ENCODE data around the gene CNTN4. TPM values are rescaled to one million over a fixed set of nuclear protein-coding genes. Genes with fewer than 3 reads are reported as not detected.

Gene CNTN4
- polyA plus RNA-seq, 1 experiment, result not detected

DNA sequence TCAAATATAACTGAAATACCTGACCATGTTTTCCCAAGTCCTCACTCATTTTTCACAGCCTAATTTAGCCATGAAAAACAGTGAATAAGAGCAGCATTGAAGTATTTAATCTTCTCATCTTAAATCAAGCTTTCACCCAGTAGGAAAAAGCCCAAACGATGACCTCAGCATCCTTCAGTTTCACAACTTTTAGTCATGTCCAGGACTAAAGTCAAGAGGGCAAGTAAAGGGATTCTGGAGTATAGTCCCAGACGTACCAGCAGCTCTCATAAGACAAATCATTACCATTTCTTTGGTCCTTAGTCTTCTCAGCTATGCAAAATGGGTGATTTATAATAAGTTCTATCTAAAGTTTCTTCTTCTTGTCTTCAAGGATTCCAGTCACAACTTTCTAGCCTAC is 774.2 kb downstream of the CNTN4 start:
- Histone ChIP-seq H3K27me3 (ENCODE audit: control insufficient read depth, insufficient read depth, low read length) (no peaks in the 10 kb centered on the region), H3K36me3 (ENCODE audit: control insufficient read depth, insufficient read depth, low read length) (no peaks in the 10 kb centered on the region), H3K4me3 (ENCODE audit: low read depth, low read length) (no peak overlapping the region)
- ChIA-PET CTCF (no interaction called here), POLR2A (no interaction called here)
- no peak for DNase-seq (ENCODE audit: low read depth)
- no peak for TF ChIP-seq CTCF (IDR thresholded peaks at IDR 0.05; ENCODE audit: insufficient read depth, low read depth, low read length)

DNA sequence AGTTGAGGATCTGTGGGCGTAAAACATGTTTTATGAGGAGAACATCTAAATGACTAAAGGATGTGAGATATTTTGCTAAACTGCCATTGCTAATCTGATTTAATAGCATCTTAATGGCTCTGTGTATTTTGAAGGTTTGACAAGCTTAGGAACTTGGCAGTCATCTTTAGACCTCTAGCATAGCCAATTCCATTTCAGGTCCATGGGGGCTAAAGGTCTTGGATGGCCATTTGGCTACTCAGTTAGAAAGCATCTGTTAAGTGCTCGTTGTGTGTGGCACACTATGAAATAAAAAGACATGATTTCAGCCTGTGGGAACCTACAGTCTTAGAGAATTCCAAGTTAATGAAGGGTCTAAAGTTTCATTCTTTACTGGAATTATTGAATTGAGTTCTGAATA is 775.3 kb downstream of the CNTN4 start:
- no peaks in the 10 kb centered on the region for H3K36me3 ChIP-seq (ENCODE audit: control insufficient read depth, insufficient read depth, low read length)
- no peak overlapping the region for H3K4me3 ChIP-seq (ENCODE audit: low read depth, low read length)
- ChIA-PET CTCF (no interaction called here), POLR2A (no interaction called here)
- DNase-seq (ENCODE audit: low read depth), result no peak
- no peaks in the 10 kb centered on the region for H3K27me3 ChIP-seq (ENCODE audit: control insufficient read depth, insufficient read depth, low read length)
- no peak for TF ChIP-seq CTCF (IDR thresholded peaks at IDR 0.05; ENCODE audit: insufficient read depth, low read depth, low read length)

GRCh38 chr3:2875699-2876098 is 777.0 kb downstream of the CNTN4 start:
- Histone ChIP-seq H3K36me3 (ENCODE audit: control insufficient read depth, insufficient read depth, low read length) (no peaks in the 10 kb centered on the region), H3K4me3 (ENCODE audit: low read depth, low read length) (no peak overlapping the region), H3K27me3 (ENCODE audit: control insufficient read depth, insufficient read depth, low read length) (no peaks in the 10 kb centered on the region)
- no peak for TF ChIP-seq CTCF (IDR thresholded peaks at IDR 0.05; ENCODE audit: insufficient read depth, low read depth, low read length)
- no peak for DNase-seq (ENCODE audit: low read depth)
- ChIA-PET POLR2A (no interaction called here), CTCF (no interaction called here)

DNA sequence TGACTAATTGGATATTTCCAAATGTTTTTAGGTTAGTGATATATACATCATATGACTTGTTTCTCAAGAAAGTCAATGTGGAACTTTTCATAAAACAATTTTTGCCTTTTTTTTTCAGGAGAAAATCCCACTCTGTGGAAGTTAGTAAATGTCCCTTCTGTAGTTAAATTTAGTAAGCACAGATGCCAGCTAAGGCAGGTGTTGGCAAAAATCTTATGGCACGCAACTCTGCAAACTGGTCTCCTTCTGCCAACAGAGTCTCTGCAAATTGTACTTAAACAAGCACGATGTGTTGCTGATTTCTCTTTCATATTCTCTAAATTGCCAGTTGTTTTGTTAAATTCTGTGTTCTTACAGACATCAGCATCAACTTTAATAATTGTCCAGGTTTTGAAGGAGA is 777.7 kb downstream of the CNTN4 start:
- POLR2A ChIA-PET, result no interaction called here
- TF ChIP-seq CTCF (IDR thresholded peaks at IDR 0.05; ENCODE audit: insufficient read depth, low read depth, low read length), result no peak
- CTCF ChIA-PET, result no interaction called here
- Histone ChIP-seq H3K27me3 (ENCODE audit: control insufficient read depth, insufficient read depth, low read length) (no peaks in the 10 kb centered on the region), H3K4me3 (ENCODE audit: low read depth, low read length) (no peak overlapping the region), H3K36me3 (ENCODE audit: control insufficient read depth, insufficient read depth, low read length) (no peaks in the 10 kb centered on the region)
- no peak for DNase-seq (ENCODE audit: low read depth)

- TF ChIP-seq CTCF (IDR thresholded peaks at IDR 0.05; ENCODE audit: insufficient read depth, low read depth, low read length), result no peak
- no peak overlapping the region for H3K4me3 ChIP-seq (ENCODE audit: low read depth, low read length)
- ChIA-PET CTCF (interaction anchor here (1.4 kb wide), 1 partner anchor 15 kb away, joined by 4 read pairs; no protein-coding TSS in a partner anchor), POLR2A (no interaction called here)
- no peaks in the 10 kb centered on the region for H3K36me3 ChIP-seq (ENCODE audit: control insufficient read depth, insufficient read depth, low read length)
- no peak for DNase-seq (ENCODE audit: low read depth)
- H3K27me3 ChIP-seq (ENCODE audit: control insufficient read depth, insufficient read depth, low read length), result no peaks in the 10 kb centered on the region
Observed at GRCh38 chr3:2879023-2879422, 780.4 kb downstream of the CNTN4 start.

Data from BJ (cell line).